BE2C (cell line): Measurements from ENCODE around the gene RALGPS1.

Experiments used
- DNase-seq: peaks from one replicate; pipeline ENCODE4 v3.0.0-alpha.2; 2020
- H3K27me3 ChIP-seq: fragments of 250-450 bp; sonication (Bioruptor Pico); 2 replicates; pipeline ENCODE4 v1.5.1; 2020; ENCODE audit warnings: mild to moderate bottlenecking
- H3K36me3 ChIP-seq: fragments of 250-450 bp; sonication (Bioruptor Pico); 2 replicates; pipeline ENCODE4 v1.5.1; 2020; ENCODE audit warnings: mild to moderate bottlenecking
- H3K4me1 ChIP-seq: fragments of 250-450 bp; sonication (Bioruptor Pico); 2 replicates; pipeline ENCODE4 v1.5.1; 2020
- H3K4me3 ChIP-seq: 2 replicates; pipeline ENCODE4 v1.5.1; 2011; ENCODE audit warnings: low read depth, low read length
- H3K9me3 ChIP-seq: fragments of 250-450 bp; sonication (Bioruptor Pico); 2 replicates; pipeline ENCODE4 v1.5.1; 2020
- CTCF ChIP-seq: IDR thresholded peaks from 2 replicates; pipeline ENCODE4 v1.5.1; 2012; ENCODE audit warnings: mild to moderate bottlenecking, low read depth, low read length

The RALGPS1 gene

GRCh38 chr9:127067603-127068220 lies 153.1 kb downstream of the RALGPS1 start:
- TF ChIP-seq CTCF, result no peak
- no peaks in the 10 kb centered on the region for H3K27me3 ChIP-seq
- no peak overlapping the region for H3K4me3 ChIP-seq
- H3K9me3 ChIP-seq, result no peaks in the 10 kb centered on the region
- no peaks in the 10 kb centered on the region for H3K36me3 ChIP-seq
- DNase-seq, result no peak
- H3K4me1 ChIP-seq, result no peaks in the 10 kb centered on the region

DNA sequence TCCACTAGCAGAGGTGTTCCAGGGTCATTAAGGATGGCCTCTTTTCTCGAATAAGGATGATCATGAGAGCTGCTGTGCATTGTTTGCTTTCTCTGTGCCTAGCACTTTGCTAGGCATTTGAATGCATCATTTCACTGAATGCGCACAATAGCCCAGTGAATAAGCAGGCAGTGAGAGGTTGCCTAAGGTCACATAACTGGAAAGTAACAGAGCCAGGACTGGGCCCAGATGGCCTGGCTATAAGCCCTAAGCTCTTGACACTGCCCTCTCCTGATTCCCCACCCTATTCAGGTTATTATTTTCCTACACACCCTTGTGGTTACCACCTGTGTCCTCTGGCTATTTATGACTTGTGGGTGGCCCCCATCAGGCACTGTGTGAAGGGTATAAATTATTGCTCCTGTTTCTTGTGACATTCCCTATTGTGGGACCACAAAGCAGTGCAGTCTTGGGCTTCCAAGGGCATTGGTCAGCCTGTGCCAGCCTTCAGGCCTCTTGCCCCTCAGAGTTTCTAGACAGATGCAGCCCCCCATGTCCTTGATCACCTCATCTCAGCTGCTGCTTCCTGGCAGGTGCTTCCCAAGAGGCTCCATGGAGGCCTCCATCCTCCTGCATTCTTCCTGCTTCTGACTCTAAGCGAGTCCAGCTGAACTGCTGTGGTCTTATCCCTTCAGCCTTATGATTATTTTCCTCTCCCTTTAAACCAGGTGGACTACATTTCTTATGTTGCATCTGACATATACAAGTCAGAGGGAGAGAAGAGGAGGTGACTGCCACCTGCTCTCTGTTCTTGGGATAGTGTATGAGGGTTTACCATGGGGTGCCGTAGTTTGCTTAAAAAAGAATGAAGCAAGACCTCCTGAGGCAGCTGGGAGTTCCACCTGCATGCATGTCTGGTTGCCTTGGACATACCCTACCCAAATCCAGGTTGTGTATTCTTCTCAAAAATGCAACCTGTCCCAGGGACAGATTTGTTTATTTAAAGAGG lies 160.3 kb downstream of the RALGPS1 start:
- Histone ChIP-seq H3K4me1 (no peaks in the 10 kb centered on the region), H3K27me3 (no peaks in the 10 kb centered on the region), H3K9me3 (no peaks in the 10 kb centered on the region), H3K4me3 (no peak overlapping the region), H3K36me3 (no peaks in the 10 kb centered on the region)
- DNase-seq, result no peak
- TF ChIP-seq CTCF, result no peak

DNA sequence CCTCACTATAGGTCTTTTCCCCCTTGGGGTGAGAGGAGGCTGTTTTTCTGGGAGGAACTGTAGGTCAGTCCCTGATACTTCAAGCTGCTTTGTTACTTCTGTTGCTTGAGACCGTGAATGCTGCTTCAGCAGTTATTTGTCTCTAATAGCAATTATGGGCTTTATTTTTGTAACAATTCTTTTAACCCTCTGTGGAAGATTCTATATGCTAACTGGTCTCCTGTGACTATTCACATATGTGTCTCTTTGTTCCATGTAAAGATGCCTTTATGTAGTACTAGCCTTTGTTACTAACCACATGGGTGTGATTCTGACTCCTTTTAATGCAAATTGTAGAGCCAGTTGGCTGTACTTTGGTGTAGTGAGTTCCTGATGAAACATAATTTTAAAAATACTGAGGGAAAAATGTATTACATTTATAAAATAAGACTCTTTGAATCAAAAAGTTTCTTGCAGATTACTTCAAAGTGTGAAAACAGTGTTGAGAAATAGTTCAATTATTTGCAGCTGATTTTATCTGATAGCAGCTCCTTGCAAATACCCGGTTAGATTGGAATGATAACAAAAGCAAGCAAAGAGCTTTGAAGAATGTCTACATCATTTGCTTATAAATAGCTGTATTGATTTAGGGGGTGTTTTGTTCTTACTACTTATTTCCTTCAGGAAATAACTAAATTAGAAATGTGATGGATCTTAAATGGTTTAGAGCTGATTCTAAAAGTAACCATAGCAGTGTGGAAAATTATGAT lies 161.2 kb downstream of the RALGPS1 start:
- H3K4me3 ChIP-seq, result no peak overlapping the region
- no peaks in the 10 kb centered on the region for H3K27me3 ChIP-seq
- no peaks in the 10 kb centered on the region for H3K36me3 ChIP-seq
- no peaks in the 10 kb centered on the region for H3K9me3 ChIP-seq
- no peak for DNase-seq
- no peaks in the 10 kb centered on the region for H3K4me1 ChIP-seq
- no peak for TF ChIP-seq CTCF

GRCh38 chr9:127076860-127077643 lies 162.5 kb downstream of the RALGPS1 start:
- no peaks in the 10 kb centered on the region for H3K36me3 ChIP-seq
- no peak for TF ChIP-seq CTCF
- H3K27me3 ChIP-seq, result no peaks in the 10 kb centered on the region
- DNase-seq, result no peak
- no peaks in the 10 kb centered on the region for H3K4me1 ChIP-seq
- H3K4me3 ChIP-seq, result no peak overlapping the region
- no peaks in the 10 kb centered on the region for H3K9me3 ChIP-seq

- no peak for TF ChIP-seq CTCF
- Histone ChIP-seq H3K9me3 (no peaks in the 10 kb centered on the region), H3K36me3 (no peaks in the 10 kb centered on the region), H3K4me1 (no peaks in the 10 kb centered on the region), H3K4me3 (no peak overlapping the region), H3K27me3 (no peaks in the 10 kb centered on the region)
- DNase-seq, result no peak
These were observed 163.0 kb downstream of the RALGPS1 start for GRCh38 chr9:127077644-127077946.
